Mesothelial cell of epicardium (in vitro differentiated cells): ENCODE measurements around the gene CORT. TPM values are rescaled to one million over a fixed set of nuclear protein-coding genes. Genes with fewer than 3 reads are reported as not detected.

ENCODE experiments used
- DNase-seq, 2 experiments: peaks; one replicate each; pipeline ENCODE4 v3.0.0; 2021; ENCODE audit warnings: low spot score in 2 of 2; ENCODE audit not compliant: unreplicated experiment in 2 of 2
- H3K27ac Mint-ChIP-seq: 2 replicates; pipeline ENCODE4 v1.8.0; 2021; ENCODE audit warnings: mixed read lengths
- H3K27me3 Mint-ChIP-seq: 2 replicates; pipeline ENCODE4 v1.8.0; 2021; ENCODE audit warnings: low read depth, mixed read lengths
- H3K36me3 Mint-ChIP-seq: 2 replicates; pipeline ENCODE4 v1.8.0; 2021; ENCODE audit warnings: mixed read lengths
- H3K4me1 Mint-ChIP-seq: 2 replicates; pipeline ENCODE4 v1.8.0; 2021; ENCODE audit warnings: mixed read lengths
- H3K4me3 Mint-ChIP-seq: 2 replicates; pipeline ENCODE4 v1.8.0; 2021; ENCODE audit warnings: mild to moderate bottlenecking, moderate library complexity, mixed read lengths
- H3K9me3 Mint-ChIP-seq: 2 replicates; pipeline ENCODE4 v1.8.0; 2021; ENCODE audit warnings: mixed read lengths
- total RNA-seq: library from RNA; stranded (reverse); gene quantifications from 3 replicates; pipeline ENCODE4 v1.2.1, GENCODE V29; 2021
- TF ChIP-seq, protein P1 (sequence below): fragments of 200-600 bp; sonication (generic); IDR thresholded peaks from one replicate; pipeline ENCODE4 v1.5.0; 2021; ENCODE audit warnings: antibody characterized with exemption; ENCODE audit not compliant: unreplicated experiment

CORT gene
- total RNA-seq, 1 donor from 2014 or later = 0.83 TPM

DNA sequence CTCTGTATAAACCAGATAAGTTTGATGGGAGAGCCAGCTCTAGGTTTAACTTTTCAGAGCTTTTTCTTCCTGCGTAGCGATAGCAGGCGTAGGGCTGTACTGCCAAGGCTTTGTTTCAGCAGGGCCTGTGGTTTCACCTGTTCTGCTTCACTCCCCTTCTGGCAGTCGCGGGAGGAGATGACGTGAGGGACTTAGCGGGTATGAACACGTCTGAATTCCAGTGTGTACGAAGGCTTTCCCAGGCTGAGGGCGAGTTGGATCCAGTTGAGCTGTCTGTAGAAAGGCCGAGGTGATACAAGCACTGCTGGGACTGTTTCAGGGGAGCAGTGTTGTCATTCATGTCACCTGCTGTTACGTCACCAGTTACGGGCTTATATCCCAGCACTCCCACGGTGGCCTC, 46.1 kb downstream of the CORT start:
- Mint-ChIP-seq H3K4me1 (peaks cover 25% of the 10 kb centered on the region), H3K9me3 (no peaks in the 10 kb centered on the region), H3K27ac (peak overlapping the region; percentile 98), H3K36me3 (no peaks in the 10 kb centered on the region), H3K27me3 (no peaks in the 10 kb centered on the region), H3K4me3 (no peak overlapping the region)
- TF ChIP-seq, protein P1, sequence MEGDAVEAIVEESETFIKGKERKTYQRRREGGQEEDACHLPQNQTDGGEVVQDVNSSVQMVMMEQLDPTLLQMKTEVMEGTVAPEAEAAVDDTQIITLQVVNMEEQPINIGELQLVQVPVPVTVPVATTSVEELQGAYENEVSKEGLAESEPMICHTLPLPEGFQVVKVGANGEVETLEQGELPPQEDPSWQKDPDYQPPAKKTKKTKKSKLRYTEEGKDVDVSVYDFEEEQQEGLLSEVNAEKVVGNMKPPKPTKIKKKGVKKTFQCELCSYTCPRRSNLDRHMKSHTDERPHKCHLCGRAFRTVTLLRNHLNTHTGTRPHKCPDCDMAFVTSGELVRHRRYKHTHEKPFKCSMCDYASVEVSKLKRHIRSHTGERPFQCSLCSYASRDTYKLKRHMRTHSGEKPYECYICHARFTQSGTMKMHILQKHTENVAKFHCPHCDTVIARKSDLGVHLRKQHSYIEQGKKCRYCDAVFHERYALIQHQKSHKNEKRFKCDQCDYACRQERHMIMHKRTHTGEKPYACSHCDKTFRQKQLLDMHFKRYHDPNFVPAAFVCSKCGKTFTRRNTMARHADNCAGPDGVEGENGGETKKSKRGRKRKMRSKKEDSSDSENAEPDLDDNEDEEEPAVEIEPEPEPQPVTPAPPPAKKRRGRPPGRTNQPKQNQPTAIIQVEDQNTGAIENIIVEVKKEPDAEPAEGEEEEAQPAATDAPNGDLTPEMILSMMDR = no peak
- DNase-seq = peak; percentile 40 to 50

DNA sequence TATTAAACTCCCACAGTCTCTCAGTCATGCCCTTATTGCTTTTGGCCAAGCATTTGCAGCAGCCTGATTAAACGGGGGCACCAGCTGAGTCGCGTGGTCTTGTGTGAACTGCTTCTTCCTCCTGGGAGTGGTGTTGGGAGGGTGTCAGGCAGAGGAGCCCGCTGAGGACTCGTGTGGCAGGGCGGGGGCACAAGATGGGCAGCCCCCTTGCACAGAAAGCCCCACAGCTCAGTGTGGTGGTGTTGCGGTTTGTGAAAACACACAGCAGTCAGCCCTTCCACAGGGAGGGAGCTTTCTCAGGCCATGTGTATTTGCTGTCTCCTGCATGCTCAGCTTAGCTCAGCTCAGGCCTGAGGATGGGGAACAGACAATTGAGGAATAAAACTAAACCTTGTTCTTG, 47.3 kb downstream of the CORT start:
- TF ChIP-seq, protein P1 = no peak
- peaks cover 25% of the 10 kb centered on the region for H3K4me1 Mint-ChIP-seq
- no peak overlapping the region for H3K27ac Mint-ChIP-seq
- H3K27me3 Mint-ChIP-seq = no peaks in the 10 kb centered on the region
- no peaks in the 10 kb centered on the region for H3K9me3 Mint-ChIP-seq
- DNase-seq = no peak
- no peak overlapping the region for H3K4me3 Mint-ChIP-seq
- H3K36me3 Mint-ChIP-seq = no peaks in the 10 kb centered on the region

DNA sequence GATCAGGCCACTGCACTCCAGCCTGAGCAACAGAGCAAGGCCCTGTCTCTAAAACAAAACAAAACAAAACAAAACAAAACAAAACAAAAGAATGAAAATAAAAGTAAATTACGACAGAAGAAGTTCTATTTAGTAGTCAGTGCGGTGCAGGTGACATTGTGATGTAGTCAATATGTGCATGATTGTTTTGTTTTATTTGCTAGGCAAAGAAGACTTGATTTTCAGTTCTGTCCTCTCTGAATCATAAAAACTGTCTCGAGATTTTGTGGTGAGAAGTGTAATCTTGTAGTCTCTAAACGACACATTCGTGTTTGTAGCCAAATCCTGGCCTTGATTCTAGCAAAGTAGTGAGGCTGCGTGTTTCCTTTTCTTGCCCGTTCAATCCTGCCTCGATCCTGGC, 48.4 kb downstream of the CORT start:
- H3K27ac Mint-ChIP-seq = no peak overlapping the region
- no peaks in the 10 kb centered on the region for H3K9me3 Mint-ChIP-seq
- no peaks in the 10 kb centered on the region for H3K27me3 Mint-ChIP-seq
- TF ChIP-seq, protein P1 = no peak
- H3K36me3 Mint-ChIP-seq = no peaks in the 10 kb centered on the region
- H3K4me1 Mint-ChIP-seq = peaks cover 25% of the 10 kb centered on the region
- H3K4me3 Mint-ChIP-seq = no peak overlapping the region
- no peak for DNase-seq

Other genes with a start within 250 kb of the CORT start
- 65.7 to 67.7 TPM (median 66.1 TPM) in 3 replicates for gene KIF1B, start 239.5 kb upstream of the CORT start, total RNA-seq
- gene PGD, start 51.0 kb upstream of the CORT start, total RNA-seq = 167 to 169 TPM (median 168 TPM) in 3 replicates
- 11.8 to 12.4 TPM (median 12.1 TPM) in 3 replicates for gene CENPS, start 19.6 kb upstream of the CORT start, total RNA-seq
- 51.4 to 54.8 TPM (median 53.0 TPM) in 3 replicates for gene DFFA, start 22.5 kb downstream of the CORT start, total RNA-seq
- gene PEX14, start 24.9 kb downstream of the CORT start, total RNA-seq = 29.7 to 31.4 TPM (median 30.9 TPM) in 3 replicates